ENCODE measurements around the gene TMEM196.

DNA sequence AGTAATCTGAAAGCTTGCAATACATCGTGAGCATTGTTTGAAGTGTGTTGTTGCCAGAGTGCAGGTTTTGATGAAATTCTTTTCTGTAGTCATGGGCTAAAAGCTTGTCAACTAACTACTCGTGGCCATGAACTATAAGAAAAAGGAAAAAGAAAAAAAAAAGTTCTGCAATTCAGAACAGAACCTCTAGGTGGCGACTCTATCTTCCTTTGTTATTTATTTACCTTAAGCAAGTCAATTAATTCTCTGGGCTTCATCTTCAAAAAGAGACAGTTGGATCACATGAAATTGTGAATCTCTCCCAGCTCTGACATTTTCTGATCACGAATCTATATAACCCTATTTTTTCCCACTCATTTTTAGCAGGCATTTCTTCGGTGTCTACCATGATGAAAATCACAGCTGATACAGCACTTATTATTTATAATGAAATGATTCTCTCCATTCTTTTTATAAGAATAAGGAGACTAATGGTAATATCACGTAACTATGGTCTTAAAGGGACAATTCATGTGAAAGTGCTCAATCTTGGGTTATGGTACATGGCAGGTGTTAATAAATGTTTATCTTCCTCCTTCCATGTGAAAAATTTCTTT, 18.8 kb downstream of the TMEM196 start:
- no peak for TF ChIP-seq YY1 (IDR thresholded peaks at IDR 0.05; ENCODE audit: insufficient read depth, insufficient read length)
- no peak for TF ChIP-seq ZNF274 (IDR thresholded peaks at IDR 0.05; ENCODE audit: low read depth, low read length)
- no peak for TF ChIP-seq SUZ12 (IDR thresholded peaks at IDR 0.05; ENCODE audit: extremely low read depth, insufficient read depth, insufficient read length)

Data from NT2/D1 (cell line).